Mucosa of stomach (tissue), 1 donor: ENCODE measurements around the gene VARS2.

Source experiments
- H3K27me3 ChIP-seq: one replicate; pipeline ENCODE4 v1.7.0; 2013; ENCODE audit warnings: mild to moderate bottlenecking, low read length; ENCODE audit not compliant: control insufficient read depth, insufficient read depth
- H3K36me3 ChIP-seq: one replicate; pipeline ENCODE4 v1.7.0; 2013; ENCODE audit warnings: low read length; ENCODE audit not compliant: control insufficient read depth, insufficient read depth
- H3K4me1 ChIP-seq: one replicate; pipeline ENCODE4 v1.7.0; 2013; ENCODE audit warnings: mild to moderate bottlenecking, low read length; ENCODE audit not compliant: control insufficient read depth, insufficient read depth
- H3K4me3 ChIP-seq: one replicate; pipeline ENCODE4 v1.7.0; 2013; ENCODE audit warnings: low read length
- H3K9ac ChIP-seq: one replicate; pipeline ENCODE4 v1.7.0; 2013; ENCODE audit warnings: mild to moderate bottlenecking, low read length, moderate library complexity
- H3K9me3 ChIP-seq: one replicate; pipeline ENCODE4 v1.7.0; 2013; ENCODE audit warnings: mild to moderate bottlenecking, low read length, moderate library complexity; ENCODE audit not compliant: control insufficient read depth
- donor health status: Pancreatic carcinoma.

VARS2 gene

DNA sequence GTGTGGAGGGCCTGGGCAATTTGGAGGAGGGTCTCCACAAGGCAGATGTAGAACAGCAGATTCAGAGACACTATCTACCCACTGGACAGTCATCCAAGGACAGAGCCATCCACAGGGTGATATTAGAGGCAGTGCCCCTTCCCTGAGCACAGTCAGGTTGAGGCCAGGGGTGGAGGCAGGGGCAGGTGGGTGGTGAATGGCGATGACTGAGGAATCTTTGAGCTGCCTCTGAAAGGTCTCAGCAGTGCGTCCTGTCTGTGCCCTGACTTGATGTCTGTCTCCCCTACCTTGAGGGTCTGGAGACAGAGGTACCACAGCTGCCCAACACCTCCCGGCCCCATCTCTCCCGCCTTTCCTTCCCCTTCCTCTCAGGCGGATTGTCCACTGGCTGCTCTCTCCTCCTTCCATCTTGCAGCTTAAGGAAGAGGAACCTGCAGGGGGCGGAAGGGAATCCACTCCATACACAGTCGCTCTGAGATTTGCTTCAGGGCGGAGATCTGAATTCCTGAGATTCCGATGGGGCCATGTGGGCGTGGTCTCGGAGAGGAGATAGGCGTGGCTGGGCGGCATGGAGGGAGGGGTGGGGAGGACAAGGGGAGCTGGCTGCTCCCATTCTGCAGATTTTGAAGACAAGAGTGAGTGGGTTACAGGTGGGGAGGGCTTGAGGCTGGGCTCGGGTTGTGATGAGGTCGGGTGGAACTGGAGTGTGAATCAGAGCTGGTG is 28.5 kb downstream of the VARS2 start:
- no peaks in the 10 kb centered on the region for H3K9me3 ChIP-seq

DNA sequence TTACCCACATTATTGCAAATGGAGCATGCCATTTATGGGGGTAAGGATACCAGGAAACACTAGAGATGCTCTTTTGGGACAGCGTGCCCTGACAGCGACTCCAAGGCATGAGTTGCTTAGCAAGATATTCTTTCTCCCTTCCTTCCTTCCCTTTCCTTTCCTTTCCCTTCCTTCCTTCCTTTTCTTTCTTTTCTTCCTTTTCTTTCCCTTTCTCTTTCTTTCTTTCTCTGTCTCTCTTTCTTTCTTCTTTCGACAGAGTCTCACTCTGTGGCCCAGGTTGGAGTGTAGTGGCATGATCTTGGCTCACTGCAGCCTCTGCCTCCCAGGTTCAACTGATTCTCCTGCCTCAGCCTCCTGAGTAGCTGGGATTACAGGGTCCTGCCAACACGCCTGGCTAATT is 30.0 kb downstream of the VARS2 start:
- Histone ChIP-seq H3K36me3 (peaks cover 14% of the 10 kb centered on the region), H3K4me3 (no peak overlapping the region), H3K9ac (no peak overlapping the region), H3K9me3 (no peaks in the 10 kb centered on the region), H3K4me1 (peaks cover 42% of the 10 kb centered on the region), H3K27me3 (peaks cover 6% of the 10 kb centered on the region)

More for the DNA sequence above, 28.5 kb downstream of the VARS2 start:
- Histone ChIP-seq H3K4me1 (peaks cover 57% of the 10 kb centered on the region), H3K36me3 (peaks cover 14% of the 10 kb centered on the region), H3K9ac (peak overlapping the region; percentile 84), H3K27me3 (peaks cover 6% of the 10 kb centered on the region), H3K4me3 (peak overlapping the region; percentile 48)

DNA sequence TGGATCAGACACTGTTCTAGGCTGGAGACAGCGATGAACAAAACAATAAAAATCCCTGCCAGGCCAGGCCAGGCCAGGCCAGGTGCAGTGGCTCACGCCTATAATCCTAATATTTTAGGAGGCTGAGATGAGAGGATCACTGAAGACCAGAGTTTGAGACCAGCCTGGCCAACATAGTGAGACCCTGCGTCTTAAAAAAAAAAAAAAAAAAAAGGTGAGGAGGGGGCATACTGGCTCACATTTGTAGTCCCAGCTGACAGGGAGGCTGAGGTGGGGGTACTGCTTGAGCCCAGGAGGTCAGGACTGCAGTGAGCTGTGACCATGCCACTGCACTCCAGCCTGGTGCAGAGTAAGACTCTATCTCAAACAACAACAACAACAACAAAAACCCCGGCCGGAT is 31.2 kb downstream of the VARS2 start:
- H3K4me1 ChIP-seq = peaks cover 31% of the 10 kb centered on the region
- H3K27me3 ChIP-seq = peaks cover 6% of the 10 kb centered on the region

DNA sequence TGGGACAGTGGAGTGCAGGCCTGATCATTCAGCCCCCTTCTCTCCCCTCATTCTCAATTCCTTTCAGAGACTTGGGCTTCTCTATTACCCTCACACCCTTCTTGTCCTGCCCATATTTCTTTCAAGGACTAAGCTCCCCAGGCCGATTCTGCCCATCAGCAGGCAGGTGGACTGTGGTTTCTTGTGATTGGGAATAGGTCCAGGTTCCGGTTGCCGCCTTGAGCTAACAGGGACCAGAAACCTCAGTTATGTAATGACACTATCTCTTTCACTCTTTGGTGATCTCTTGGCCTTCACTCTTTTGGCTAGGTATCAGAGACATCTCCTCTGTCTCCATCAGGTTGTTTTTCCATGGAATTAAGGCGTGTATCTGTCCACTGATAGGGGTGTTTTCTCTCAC is 33.2 kb downstream of the VARS2 start:
- Histone ChIP-seq H3K27me3 (peaks cover 6% of the 10 kb centered on the region), H3K9me3 (no peaks in the 10 kb centered on the region), H3K36me3 (peaks cover 22% of the 10 kb centered on the region), H3K9ac (no peak overlapping the region), H3K4me1 (peaks cover 26% of the 10 kb centered on the region), H3K4me3 (no peak overlapping the region)

More for the DNA sequence above, 31.2 kb downstream of the VARS2 start:
- Histone ChIP-seq H3K36me3 (peaks cover 14% of the 10 kb centered on the region), H3K4me3 (no peak overlapping the region), H3K9ac (no peak overlapping the region), H3K9me3 (no peaks in the 10 kb centered on the region)

DNA sequence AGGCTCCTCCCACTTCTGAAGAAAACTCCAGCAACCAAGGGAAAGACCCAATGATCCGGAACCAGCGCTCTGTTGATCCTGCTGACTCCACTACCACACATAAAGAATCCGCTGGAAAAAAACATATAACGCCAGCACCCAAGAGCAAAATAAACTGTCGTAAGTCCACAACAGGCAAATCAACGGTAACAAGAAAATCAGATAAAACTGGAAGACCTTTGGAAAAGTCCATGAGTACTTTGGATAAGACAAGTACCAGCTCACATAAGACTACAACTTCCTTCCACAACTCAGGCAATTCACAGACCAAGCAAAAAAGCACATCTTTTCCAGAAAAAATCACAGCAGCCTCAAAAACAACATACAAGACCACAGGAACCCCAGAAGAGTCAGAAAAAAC is 34.8 kb downstream of the VARS2 start:
- Histone ChIP-seq H3K4me3 (no peak overlapping the region), H3K4me1 (peaks cover 16% of the 10 kb centered on the region), H3K27me3 (no peaks in the 10 kb centered on the region), H3K9me3 (no peaks in the 10 kb centered on the region), H3K9ac (no peak overlapping the region), H3K36me3 (peaks cover 16% of the 10 kb centered on the region)

DNA sequence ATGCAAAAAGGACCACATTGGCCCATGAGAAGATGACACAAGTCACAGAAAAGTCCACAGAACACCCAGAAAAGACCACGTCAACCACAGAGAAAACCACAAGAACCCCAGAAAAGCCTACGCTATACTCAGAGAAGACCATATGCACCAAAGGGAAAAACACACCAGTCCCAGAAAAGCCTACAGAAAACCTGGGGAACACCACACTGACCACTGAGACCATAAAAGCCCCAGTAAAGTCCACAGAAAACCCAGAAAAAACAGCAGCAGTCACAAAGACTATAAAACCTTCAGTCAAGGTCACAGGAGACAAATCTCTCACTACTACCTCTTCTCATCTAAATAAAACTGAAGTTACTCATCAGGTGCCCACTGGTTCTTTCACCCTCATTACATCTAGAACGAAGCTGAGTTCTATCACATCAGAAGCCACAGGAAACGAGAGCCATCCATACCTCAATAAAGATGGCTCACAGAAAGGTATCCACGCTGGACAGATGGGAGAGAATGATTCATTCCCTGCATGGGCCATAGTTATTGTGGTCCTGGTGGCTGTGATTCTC is 38.0 kb downstream of the VARS2 start:
- Histone ChIP-seq H3K9me3 (no peaks in the 10 kb centered on the region), H3K27me3 (no peaks in the 10 kb centered on the region), H3K4me1 (peaks cover 21% of the 10 kb centered on the region), H3K4me3 (no peak overlapping the region), H3K9ac (no peak overlapping the region), H3K36me3 (peaks cover 13% of the 10 kb centered on the region)

DNA sequence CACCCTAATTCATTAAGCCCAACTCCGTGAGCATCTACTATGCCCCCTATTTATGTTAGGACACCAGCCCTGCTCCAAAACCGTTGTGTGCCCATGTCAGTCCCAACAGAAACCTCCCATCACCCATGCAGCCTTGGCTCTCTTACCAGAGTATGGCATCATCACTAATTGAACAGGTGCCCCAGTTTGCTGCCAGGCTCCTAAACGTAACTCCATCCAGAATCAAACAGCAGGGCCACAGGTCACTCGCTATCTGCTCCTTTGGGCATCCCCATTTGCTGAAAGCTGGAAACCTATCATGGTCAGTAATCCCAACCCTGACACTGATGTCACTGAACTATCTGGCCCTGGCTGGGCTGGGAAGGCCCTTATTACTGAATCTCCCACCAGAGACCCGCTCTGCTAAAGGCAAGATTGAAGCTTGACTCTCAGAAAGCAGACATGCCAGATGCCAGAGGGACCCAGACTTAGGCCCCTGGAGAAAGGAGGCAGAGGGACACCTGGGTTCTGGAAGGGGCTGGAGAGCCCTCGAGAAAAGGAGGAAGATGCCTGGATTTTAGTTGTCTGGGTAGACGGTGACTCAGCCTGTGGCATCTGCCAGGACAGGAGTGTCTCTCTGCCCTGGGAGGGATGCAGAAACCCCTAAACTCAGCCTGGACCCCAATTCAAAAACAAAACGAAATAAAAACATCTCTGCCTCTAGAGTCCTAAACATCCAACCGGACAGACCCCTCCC is 40.8 kb downstream of the VARS2 start:
- H3K4me1 ChIP-seq = peaks cover 17% of the 10 kb centered on the region
- peak overlapping the region; percentile 66 for H3K9ac ChIP-seq
- H3K9me3 ChIP-seq = no peaks in the 10 kb centered on the region
- peaks cover 13% of the 10 kb centered on the region for H3K36me3 ChIP-seq
- H3K27me3 ChIP-seq = no peaks in the 10 kb centered on the region
- peak overlapping the region; percentile 29 for H3K4me3 ChIP-seq

DNA sequence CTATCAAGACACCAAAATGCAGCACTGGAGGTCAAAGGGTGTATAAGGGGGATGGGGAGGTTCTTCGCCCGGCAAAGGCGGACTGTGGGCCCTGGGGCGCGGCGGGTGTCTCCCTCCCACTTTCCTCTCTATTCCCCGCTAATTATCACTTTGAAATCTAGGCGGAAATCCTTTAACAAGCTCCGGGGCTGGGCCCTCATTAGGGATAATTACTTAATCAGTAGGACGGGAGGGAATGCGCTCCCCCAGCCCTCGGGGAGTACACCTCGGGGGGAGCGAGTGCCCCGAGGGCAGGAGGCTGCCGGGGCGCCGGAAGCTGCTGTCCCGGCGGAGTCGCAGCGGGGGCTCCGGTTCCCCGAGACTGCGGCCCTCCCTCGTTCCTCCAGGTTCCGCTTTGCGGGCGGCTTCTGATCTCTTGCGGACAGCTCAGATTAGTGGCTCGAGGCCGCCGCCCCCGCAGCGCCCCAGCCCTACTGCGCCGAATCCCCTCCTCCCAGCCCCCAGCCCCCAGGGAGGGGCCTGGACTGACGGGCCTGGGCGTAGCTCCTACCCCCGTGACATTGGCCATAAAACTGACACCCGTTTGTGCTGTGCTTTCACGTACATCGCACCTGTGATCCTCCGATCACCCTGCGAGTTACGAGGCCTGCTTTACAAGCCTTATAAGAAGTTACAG is 41.5 kb downstream of the VARS2 start:
- Histone ChIP-seq H3K27me3 (no peaks in the 10 kb centered on the region), H3K9ac (peak overlapping the region; percentile 66), H3K9me3 (no peaks in the 10 kb centered on the region), H3K4me1 (peaks cover 17% of the 10 kb centered on the region), H3K4me3 (peak overlapping the region; percentile 29), H3K36me3 (peaks cover 13% of the 10 kb centered on the region)

DNA sequence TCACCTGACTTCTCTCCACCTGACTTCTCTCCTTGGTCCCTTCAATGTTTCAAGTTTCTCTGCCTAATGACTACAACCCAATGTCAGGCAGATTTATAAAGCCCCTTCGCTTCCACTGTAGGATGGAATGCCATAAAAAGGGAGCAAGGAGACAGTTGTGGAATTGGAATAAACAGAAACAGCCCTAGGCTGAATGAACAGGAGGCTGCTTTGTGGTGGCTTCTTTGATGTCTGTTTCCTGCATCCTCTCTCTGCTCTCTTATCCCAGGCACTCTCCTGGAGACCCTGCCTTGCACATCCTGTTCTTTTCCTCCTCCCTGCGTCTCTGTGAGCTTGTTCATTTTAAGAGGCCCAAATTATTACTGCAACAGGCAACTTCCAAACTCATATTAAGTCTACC is 43.7 kb downstream of the VARS2 start:
- H3K4me1 ChIP-seq = peaks cover 17% of the 10 kb centered on the region
- H3K9ac ChIP-seq = no peak overlapping the region
- no peaks in the 10 kb centered on the region for H3K9me3 ChIP-seq
- no peaks in the 10 kb centered on the region for H3K36me3 ChIP-seq
- no peak overlapping the region for H3K4me3 ChIP-seq
- H3K27me3 ChIP-seq = no peaks in the 10 kb centered on the region

DNA sequence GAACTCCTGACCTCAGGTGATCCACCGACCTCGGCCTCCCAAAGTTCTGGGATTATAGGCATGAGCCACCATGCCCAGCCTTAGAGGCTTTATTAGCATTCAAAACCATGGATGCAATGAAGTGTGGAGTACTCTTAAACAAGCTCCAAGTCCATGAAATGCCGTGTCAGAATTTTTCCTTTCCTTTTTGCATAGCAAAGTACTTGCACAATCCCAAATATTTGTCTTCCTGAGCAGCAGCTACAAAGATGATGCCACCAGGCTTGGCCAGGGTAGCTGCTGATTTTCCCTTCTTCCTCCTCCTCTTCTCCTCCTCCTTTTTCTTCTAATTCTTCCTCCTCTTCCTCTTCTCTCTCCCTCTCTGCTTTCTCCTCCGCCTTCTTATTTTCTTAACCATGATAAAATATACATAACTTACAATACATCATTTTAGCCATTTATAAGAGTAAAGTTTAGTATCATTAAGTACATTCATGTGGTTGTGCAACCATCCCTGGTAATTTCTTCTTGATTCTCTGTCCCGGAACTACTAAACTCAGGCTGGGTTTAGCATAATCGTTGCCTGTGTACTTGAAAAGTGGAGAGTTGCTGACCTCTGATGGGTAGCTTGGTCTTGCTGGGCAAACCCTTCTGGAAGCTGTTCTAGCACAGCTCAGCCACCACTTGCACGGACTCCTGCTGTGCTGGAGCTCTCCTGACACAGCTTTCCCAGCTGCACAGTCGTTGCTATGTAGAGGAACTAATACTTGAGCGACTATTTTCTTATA is 47.1 kb downstream of the VARS2 start:
- Histone ChIP-seq H3K4me3 (no peak overlapping the region), H3K36me3 (no peaks in the 10 kb centered on the region), H3K4me1 (peaks cover 5% of the 10 kb centered on the region), H3K9ac (no peak overlapping the region), H3K27me3 (no peaks in the 10 kb centered on the region), H3K9me3 (no peaks in the 10 kb centered on the region)

DNA sequence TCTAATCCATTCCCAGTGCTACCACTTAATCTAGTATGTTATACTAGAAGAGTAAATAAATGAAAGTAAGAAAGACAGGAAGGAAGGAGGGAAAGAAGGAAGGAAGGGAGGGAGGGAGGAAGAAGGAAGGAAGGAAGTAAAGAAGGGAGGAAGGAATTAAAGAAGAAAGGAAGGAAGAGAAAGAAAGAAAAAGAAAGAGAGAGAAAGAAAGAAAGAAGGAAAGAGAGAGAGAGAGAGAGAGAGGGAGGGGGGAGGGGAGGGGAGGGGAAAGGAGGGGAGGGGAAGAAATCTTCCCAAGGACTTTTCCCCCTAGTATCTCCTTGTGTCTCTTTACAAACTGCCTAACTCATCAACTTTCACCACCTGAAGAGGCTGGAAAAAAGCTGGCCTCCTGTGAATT is 48.7 kb downstream of the VARS2 start:
- no peak overlapping the region for H3K9ac ChIP-seq
- H3K9me3 ChIP-seq = no peaks in the 10 kb centered on the region
- H3K36me3 ChIP-seq = no peaks in the 10 kb centered on the region
- no peaks in the 10 kb centered on the region for H3K27me3 ChIP-seq
- H3K4me3 ChIP-seq = no peak overlapping the region
- no peaks in the 10 kb centered on the region for H3K4me1 ChIP-seq
